Mesendoderm (in vitro differentiated cells): ENCODE results near the gene TPST2.

ENCODE experiments used
- DNase-seq: peaks from one replicate; pipeline ENCODE4 v3.0.0; 2013
- H2AK5ac ChIP-seq: 2 replicates; pipeline ENCODE4 v1.6.1; 2013; ENCODE audit warnings: low read length, inconsistent platforms
- H2BK120ac ChIP-seq: 2 replicates; pipeline ENCODE4 v1.6.1; 2013; ENCODE audit warnings: low read depth, mild to moderate bottlenecking, low read length, moderate library complexity, mixed read lengths
- H2BK15ac ChIP-seq: replicated peaks from 2 replicates; pipeline ENCODE4 v1.6.1; 2013; ENCODE audit warnings: low read depth, mild to moderate bottlenecking, moderate library complexity
- H2BK5ac ChIP-seq: 2 replicates; pipeline ENCODE4 v1.6.1; 2013; ENCODE audit warnings: low read length, inconsistent platforms
- H3K18ac ChIP-seq: 2 replicates; pipeline ENCODE4 v1.6.1; 2013; ENCODE audit warnings: mild to moderate bottlenecking, low read length, mixed read lengths
- H3K23ac ChIP-seq: one replicate; pipeline ENCODE4 v1.6.1; 2013; ENCODE audit warnings: low read length
- H3K27ac ChIP-seq: 2 replicates; pipeline ENCODE4 v1.5.1; 2013; ENCODE audit warnings: low read depth, mild to moderate bottlenecking, inconsistent platforms, low read length, moderate library complexity
- H3K27me3 ChIP-seq: 2 replicates; pipeline ENCODE4 v1.6.1; 2013; ENCODE audit warnings: low read length, control low read depth, mild to moderate bottlenecking, inconsistent platforms; ENCODE audit not compliant: insufficient read depth, poor library complexity
- H3K36me3 ChIP-seq: 2 replicates; pipeline ENCODE4 v1.6.1; 2013; ENCODE audit warnings: low read length, inconsistent platforms; ENCODE audit not compliant: control insufficient read depth, insufficient read depth
- H3K4ac ChIP-seq: one replicate; pipeline ENCODE4 v1.6.1; 2013; ENCODE audit warnings: low read depth, mild to moderate bottlenecking, low read length, moderate library complexity
- H3K4me1 ChIP-seq: 2 replicates; pipeline ENCODE4 v1.6.1; 2013; ENCODE audit warnings: low read depth, low read length, inconsistent platforms; ENCODE audit not compliant: control insufficient read depth
- H3K4me2 ChIP-seq: 2 replicates; pipeline ENCODE4 v1.6.1; 2013; ENCODE audit warnings: low read length
- H3K4me3 ChIP-seq: 2 replicates; pipeline ENCODE4 v1.5.1; 2013; ENCODE audit warnings: mild to moderate bottlenecking, low read length
- H3K56ac ChIP-seq: one replicate; pipeline ENCODE4 v1.6.1; 2013; ENCODE audit warnings: low read length
- H3K79me1 ChIP-seq: 2 replicates; pipeline ENCODE4 v1.6.1; 2013; ENCODE audit warnings: low read length, inconsistent platforms
- H3K79me2 ChIP-seq: 2 replicates; pipeline ENCODE4 v1.6.1; 2013; ENCODE audit warnings: mild to moderate bottlenecking, low read length; ENCODE audit not compliant: control insufficient read depth, insufficient read depth
- H3K9ac ChIP-seq: 2 replicates; pipeline ENCODE4 v1.6.1; 2013; ENCODE audit warnings: low read length, inconsistent platforms
- H4K5ac ChIP-seq: one replicate; pipeline ENCODE4 v1.6.1; 2013; ENCODE audit warnings: low read length
- H4K8ac ChIP-seq: one replicate; pipeline ENCODE4 v1.6.1; 2013; ENCODE audit warnings: low read depth, mild to moderate bottlenecking, control low read depth, low read length, moderate library complexity
- whole genome bisulfite sequencing: extraction: QIAGEN DNeasy Blood & Tissue Kit; methylation state at CpG from one replicate; pipeline ENCODE4 v1.1.7; 2013; ENCODE audit warnings: low lambda C conversion rate, missing lambda C conversion rate; ENCODE audit not compliant: insufficient coverage; ENCODE audit errors: extremely low coverage; 5-methylcytosine and 5-hydroxymethylcytosine counted together

TPST2 gene

GRCh38 chr22:26547837-26548236 is 42.1 kb downstream of the TPST2 start:
- Histone ChIP-seq H4K8ac (no peak overlapping the region), H3K4me3 (no peak overlapping the region), H2BK5ac (no peak overlapping the region), H2BK120ac (no peak overlapping the region), H3K27me3 (no peaks in the 10 kb centered on the region), H3K23ac (no peak overlapping the region), H4K5ac (no peak overlapping the region), H3K79me2 (peaks cover 68% of the 10 kb centered on the region), H3K4ac (no peak overlapping the region), H3K18ac (no peak overlapping the region), H3K9ac (no peak overlapping the region), H3K56ac (no peak overlapping the region), H3K79me1 (peaks cover 29% of the 10 kb centered on the region), H3K4me1 (peaks cover 6% of the 10 kb centered on the region), H3K36me3 (peaks cover 3% of the 10 kb centered on the region), H3K27ac (no peak overlapping the region), H3K4me2 (no peak overlapping the region), H2BK15ac (no peak overlapping the region), H2AK5ac (no peak overlapping the region)
- no peak for DNase-seq
- no CpG with 5 or more reads among the region's 4 CpGs for whole genome bisulfite sequencing

DNA sequence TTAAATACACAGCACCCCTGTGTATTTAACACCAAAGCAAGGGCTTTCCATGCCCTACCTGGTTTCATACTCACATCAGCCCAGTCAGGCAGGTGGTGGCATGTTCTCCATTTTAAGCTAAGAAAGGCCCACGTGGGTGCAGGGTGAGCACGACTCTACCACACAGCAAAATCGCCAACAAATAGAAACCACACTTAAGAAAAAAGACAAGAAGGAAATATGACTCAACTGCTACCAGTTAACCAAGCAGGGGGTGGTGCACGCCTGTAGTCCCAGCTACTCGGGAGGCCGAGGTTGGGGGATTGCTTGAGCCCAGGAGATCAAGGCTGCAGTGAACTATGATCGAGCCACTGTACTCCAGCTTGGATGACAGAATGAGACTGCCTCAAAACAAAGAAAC is 42.5 kb downstream of the TPST2 start:
- Histone ChIP-seq H3K79me2 (peaks cover 70% of the 10 kb centered on the region), H3K36me3 (peaks cover 7% of the 10 kb centered on the region), H3K79me1 (peaks cover 33% of the 10 kb centered on the region), H3K27me3 (no peaks in the 10 kb centered on the region), H2AK5ac (no peak overlapping the region), H3K18ac (no peak overlapping the region), H3K4me3 (no peak overlapping the region), H3K4me2 (no peak overlapping the region), H2BK5ac (no peak overlapping the region), H3K4ac (no peak overlapping the region), H3K23ac (no peak overlapping the region), H4K8ac (no peak overlapping the region), H3K9ac (no peak overlapping the region), H4K5ac (no peak overlapping the region), H2BK120ac (no peak overlapping the region), H3K27ac (no peak overlapping the region), H2BK15ac (no peak overlapping the region), H3K56ac (no peak overlapping the region), H3K4me1 (peaks cover 6% of the 10 kb centered on the region)
- DNase-seq: no peak
- no CpG with 5 or more reads among the region's 7 CpGs for WGBS

GRCh38 chr22:26546282-26546681 is 43.6 kb downstream of the TPST2 start:
- no peak overlapping the region for H3K4ac ChIP-seq
- H2BK5ac ChIP-seq: no peak overlapping the region
- no peak overlapping the region for H3K9ac ChIP-seq
- no peak for DNase-seq
- no peak overlapping the region for H3K4me3 ChIP-seq
- H3K4me2 ChIP-seq: no peak overlapping the region
- H3K79me1 ChIP-seq: peaks cover 30% of the 10 kb centered on the region
- no peak overlapping the region for H4K8ac ChIP-seq
- no peak overlapping the region for H2BK120ac ChIP-seq
- no peak overlapping the region for H2AK5ac ChIP-seq
- no peak overlapping the region for H3K23ac ChIP-seq
- no peak overlapping the region for H3K18ac ChIP-seq
- peaks cover 7% of the 10 kb centered on the region for H3K36me3 ChIP-seq
- no peaks in the 10 kb centered on the region for H3K27me3 ChIP-seq
- peaks cover 6% of the 10 kb centered on the region for H3K4me1 ChIP-seq
- H2BK15ac ChIP-seq: no peak overlapping the region
- WGBS: no CpG with 5 or more reads among the region's 5 CpGs
- no peak overlapping the region for H3K56ac ChIP-seq
- H3K79me2 ChIP-seq: peaks cover 65% of the 10 kb centered on the region
- H4K5ac ChIP-seq: no peak overlapping the region
- H3K27ac ChIP-seq: no peak overlapping the region

DNA sequence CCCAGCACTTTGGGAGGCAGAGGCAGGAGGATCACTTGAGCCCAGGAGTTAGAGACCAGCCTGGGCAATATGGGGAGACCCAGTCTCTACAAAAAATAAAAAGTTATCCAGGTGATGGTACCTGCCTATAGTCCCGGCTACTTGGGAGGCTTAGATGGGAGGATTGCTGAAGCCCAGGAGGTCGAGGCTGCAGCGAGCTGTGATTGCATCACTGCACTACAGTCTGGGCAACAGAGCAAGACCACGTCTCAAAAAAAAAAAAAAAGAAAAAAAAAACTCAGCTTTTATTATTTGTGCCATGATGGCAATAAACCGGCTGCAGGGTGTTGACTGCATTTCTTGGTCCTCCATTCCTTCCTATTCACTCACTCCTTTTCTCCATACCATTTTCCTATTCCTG is 44.1 kb downstream of the TPST2 start:
- Histone ChIP-seq H2BK15ac (no peak overlapping the region), H4K8ac (no peak overlapping the region), H4K5ac (no peak overlapping the region), H3K27me3 (no peaks in the 10 kb centered on the region), H3K27ac (no peak overlapping the region), H2BK5ac (no peak overlapping the region), H3K4me1 (peaks cover 6% of the 10 kb centered on the region), H3K4me2 (no peak overlapping the region), H3K23ac (no peak overlapping the region), H3K18ac (no peak overlapping the region), H2BK120ac (no peak overlapping the region), H3K9ac (no peak overlapping the region), H3K4me3 (no peak overlapping the region), H3K4ac (no peak overlapping the region), H3K56ac (no peak overlapping the region), H3K79me2 (peaks cover 62% of the 10 kb centered on the region), H3K79me1 (peaks cover 34% of the 10 kb centered on the region), H2AK5ac (no peak overlapping the region), H3K36me3 (peaks cover 10% of the 10 kb centered on the region)
- no CpG with 5 or more reads among the region's 5 CpGs for WGBS
- DNase-seq: no peak

GRCh38 chr22:26545385-26545784 is 44.5 kb downstream of the TPST2 start:
- Histone ChIP-seq H2BK5ac (no peak overlapping the region), H3K4me1 (peaks cover 3% of the 10 kb centered on the region), H2AK5ac (no peak overlapping the region), H3K36me3 (peaks cover 12% of the 10 kb centered on the region), H3K79me2 (peaks cover 58% of the 10 kb centered on the region), H2BK15ac (no peak overlapping the region), H3K27ac (no peak overlapping the region), H3K9ac (no peak overlapping the region), H2BK120ac (no peak overlapping the region), H3K4me2 (no peak overlapping the region), H3K18ac (no peak overlapping the region), H3K4me3 (no peak overlapping the region), H4K5ac (no peak overlapping the region), H3K4ac (no peak overlapping the region), H3K27me3 (no peaks in the 10 kb centered on the region), H3K56ac (no peak overlapping the region), H3K23ac (no peak overlapping the region), H4K8ac (no peak overlapping the region), H3K79me1 (peaks cover 36% of the 10 kb centered on the region)
- no CpG with 5 or more reads among the region's 2 CpGs for WGBS
- DNase-seq: no peak

GRCh38 chr22:26544489-26544888 is 45.4 kb downstream of the TPST2 start:
- Histone ChIP-seq H2BK15ac (no peak overlapping the region), H4K8ac (no peak overlapping the region)
- WGBS: no CpG with 5 or more reads among the region's 1 CpG

More at GRCh38 chr22:26544489-26544888, 45.4 kb downstream of the TPST2 start:
- Histone ChIP-seq H3K9ac (no peak overlapping the region), H3K27me3 (no peaks in the 10 kb centered on the region), H3K79me2 (peaks cover 55% of the 10 kb centered on the region), H3K56ac (no peak overlapping the region), H3K23ac (no peak overlapping the region), H2BK120ac (no peak overlapping the region), H3K79me1 (peaks cover 34% of the 10 kb centered on the region), H3K36me3 (peaks cover 12% of the 10 kb centered on the region), H2BK5ac (no peak overlapping the region), H3K4me2 (no peak overlapping the region), H2AK5ac (no peak overlapping the region), H3K4ac (no peak overlapping the region), H3K18ac (no peak overlapping the region), H3K4me1 (peaks cover 3% of the 10 kb centered on the region), H4K5ac (no peak overlapping the region), H3K4me3 (no peak overlapping the region), H3K27ac (no peak overlapping the region)
- no peak for DNase-seq
